HG02852 (cell line): ENCODE measurements around the gene SIRT5.

Experiments used
- ATAC-seq: cut with Tn5 transposase; IDR thresholded peaks from one replicate; pipeline ENCODE4 v1.9.1; 2021; ENCODE audit warnings: mild to moderate bottlenecking, moderate library complexity; ENCODE audit not compliant: unreplicated experiment

The SIRT5 gene

DNA sequence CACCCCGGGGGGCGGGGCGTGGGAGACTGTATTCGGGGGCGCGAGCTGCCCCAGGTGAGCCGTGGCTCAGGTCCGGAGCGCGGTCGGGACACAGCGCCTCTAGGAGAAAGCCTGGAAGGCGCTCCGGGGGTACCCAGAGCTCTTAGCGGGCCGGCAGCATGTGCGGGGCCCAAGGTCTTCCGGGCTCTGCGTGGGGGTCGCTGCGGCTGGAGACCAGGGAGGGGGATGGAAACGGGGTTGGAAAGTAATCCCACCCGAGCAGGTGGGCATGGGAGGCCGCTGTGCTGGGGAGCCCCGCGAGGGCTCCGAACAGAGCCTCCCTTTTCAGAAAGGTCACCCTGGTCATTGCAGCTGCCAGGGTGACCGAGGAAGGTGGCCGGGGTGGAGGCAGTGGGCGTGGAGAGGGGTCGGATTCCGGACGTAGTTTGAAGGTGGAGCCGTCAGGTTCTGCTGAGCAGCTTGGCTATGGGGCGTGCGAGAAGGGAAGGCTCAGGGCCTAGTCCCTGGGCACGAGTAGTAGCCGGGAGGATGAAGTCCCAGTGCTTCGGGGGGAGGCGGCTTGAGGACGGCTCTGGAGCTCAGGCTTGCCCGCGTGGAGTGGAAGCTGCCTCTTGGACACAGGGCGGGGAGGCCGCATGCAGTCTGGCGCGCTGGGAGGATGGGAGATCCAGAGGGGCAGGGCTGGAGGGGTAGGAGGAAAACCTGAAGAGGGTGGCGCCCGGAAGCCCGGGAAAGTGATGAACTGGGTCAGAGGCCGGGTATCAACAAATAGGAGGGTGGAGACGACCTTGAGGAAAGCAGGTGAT lies at the start of gene SIRT5:
Gene SIRT5 (plus strand): TSS at position 31 of the 806 bp plus-strand sequence. CDS start 9,510 bp downstream, outside the sequence.
- peak; percentile 77 for ATAC-seq

DNA sequence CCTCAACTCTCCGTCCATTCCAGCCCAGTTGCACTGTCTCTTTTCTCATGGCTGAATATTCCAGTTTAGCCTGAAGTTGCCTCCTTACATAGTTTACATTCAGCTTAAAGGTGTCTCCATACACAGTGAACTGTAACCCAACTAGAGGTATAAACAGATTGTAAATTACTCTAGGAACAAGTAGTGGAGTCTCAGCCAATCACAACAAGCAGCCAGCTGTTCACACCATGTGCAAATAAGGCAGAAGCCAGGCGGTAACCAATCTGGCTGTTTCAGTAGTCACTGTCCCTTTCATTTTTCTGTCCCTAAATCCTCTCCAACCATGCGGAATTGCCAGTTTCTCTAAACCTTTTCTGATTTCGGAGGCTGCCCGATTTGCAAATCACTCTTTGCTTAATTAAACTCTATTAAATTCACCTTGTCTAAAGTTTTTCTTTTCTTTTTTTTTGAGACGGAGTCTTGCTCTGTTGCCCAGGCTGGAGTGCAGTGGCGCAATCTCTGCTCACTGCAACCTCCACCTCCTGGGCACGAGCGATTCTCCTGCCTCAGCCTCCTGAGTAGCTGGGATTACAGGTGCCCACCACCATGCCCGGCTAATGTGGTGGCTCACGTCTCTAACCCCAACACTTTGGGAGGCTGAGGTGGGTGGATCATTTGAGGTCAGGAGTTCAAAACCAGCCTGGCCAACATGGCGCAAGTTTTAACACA lies 49.4 kb upstream of the SIRT5 start:
- no peak for ATAC-seq

DNA sequence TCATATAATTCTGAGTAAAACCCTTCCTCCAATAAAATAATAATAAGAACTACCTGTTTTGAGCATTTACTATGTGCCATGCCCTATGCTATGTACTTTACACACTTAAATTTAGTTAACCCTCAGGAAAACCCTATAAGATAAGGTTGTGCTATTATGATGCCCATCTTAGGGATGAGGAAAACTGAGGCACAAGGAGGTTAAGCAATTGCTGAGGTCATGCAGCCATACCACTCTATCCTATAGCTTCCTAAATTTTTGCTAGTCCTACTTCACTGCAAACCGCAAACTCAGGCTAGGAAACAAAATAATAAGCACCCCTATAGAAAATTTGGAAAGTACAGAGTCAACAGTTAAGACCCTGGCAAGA lies 48.1 kb upstream of the SIRT5 start:
- no peak for ATAC-seq

DNA sequence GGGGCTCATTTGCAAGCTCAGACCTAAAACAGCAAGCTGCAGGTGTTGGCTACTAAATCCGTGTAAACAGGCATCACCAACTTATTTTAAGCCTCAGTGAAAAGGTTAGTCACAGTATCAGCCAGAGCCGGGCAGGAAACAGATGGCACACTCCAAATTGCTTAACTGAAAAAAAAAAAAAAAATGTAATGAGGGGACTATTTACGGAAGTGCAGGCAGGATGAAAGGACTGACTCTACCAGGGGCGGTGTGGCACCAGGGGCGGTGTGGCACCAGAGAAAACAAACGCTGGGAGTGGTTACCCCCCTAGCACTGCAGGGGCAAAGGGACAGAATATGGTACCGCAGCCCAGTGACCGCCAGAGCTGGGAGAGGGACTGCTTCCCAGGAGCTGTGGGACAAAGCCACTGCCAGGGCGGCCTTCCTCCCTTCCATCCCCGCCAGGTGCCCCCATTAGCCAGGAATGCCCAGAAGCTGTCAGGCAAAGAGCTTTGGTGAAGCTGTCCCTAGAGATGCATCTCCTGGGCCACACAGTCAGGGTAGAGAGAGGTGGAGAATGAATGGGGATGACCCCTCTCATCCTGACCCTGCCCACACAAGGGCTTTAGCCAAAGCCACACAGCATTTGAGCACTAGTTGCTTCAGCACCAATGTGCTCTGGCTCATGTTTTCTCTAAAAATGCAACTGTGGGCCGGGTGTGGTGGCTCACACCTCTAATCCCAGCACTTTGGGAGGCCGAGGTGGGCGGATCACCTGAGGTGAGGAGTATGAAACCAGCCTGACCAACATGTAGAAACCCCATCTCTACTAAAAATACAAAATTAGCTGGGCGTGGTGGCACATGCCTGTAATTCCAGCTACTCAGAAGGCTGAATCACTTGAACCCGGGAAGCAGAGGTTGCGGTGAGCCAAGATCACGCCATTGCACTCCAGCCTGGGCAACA lies 47.4 kb upstream of the SIRT5 start:
- peak; percentile 75 for ATAC-seq

DNA sequence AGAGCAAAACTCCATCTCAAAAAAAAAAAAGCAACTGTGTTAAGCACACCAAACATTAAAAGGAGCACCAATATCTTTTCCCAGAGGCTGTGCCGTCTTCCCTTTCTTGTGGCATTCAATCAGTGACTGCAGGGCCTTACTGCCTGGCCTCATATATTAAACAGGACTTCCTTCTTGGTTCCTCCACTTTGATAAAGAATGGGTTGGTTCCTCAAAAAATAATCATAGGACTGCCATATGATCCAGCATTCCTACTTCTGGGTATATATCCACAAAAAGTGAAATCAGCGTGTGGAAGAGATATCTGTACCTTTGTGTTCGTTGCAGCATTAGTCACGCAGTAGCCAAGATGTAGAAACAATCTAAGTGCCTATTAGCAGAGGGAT lies 46.7 kb upstream of the SIRT5 start:
- ATAC-seq = no peak

GRCh38 chr6:13528232-13528631 lies 46.2 kb upstream of the SIRT5 start:
- ATAC-seq = no peak

DNA sequence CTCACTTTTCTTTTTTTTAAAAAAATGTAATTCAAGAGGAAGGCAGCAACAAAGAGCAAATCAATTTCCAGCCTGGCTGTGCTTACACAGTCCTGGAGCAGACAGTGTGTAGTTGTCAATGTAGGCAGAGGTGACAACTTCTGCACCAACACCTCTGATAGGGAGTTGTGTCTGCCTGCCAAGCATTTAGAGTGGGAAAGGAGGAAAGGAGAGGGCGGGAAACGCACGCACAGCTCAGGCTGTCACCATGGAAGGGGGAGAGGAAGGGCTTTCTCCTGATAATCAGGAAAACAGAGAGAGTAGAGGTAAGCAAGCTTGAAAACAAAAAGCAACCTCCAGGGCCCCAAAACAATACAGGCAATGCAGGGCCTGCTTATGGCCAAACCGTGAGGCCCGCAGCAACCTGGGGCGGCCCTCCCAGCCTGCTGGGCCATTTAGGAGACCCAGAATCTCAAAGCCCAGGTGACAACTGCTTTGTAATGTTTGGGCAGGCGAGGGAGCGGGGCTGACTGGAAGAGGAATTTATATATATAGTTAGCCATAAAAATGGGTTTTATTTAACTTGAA lies 45.5 kb upstream of the SIRT5 start:
- ATAC-seq = no peak

DNA sequence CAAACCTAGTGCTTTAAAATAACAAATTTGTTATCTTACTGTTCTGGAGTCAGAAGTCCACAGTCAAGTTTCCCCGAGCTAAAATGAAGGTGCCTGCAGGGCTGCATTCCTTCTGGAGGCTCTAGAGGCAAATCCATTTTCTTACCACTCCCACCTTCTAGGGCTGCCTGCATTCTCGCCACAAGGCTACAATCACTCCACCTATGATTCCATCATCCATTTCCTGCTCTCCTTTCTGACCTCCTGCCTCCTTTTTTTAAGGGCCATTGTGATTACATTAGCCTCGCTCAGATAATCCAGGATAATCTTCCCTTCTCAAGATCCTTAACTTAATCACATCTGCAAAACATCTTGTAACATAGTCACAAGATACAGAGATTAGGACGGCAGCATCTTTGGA lies 42.4 kb upstream of the SIRT5 start:
- no peak for ATAC-seq

GRCh38 chr6:13534536-13534935 lies 39.9 kb upstream of the SIRT5 start:
- ATAC-seq = no peak

DNA sequence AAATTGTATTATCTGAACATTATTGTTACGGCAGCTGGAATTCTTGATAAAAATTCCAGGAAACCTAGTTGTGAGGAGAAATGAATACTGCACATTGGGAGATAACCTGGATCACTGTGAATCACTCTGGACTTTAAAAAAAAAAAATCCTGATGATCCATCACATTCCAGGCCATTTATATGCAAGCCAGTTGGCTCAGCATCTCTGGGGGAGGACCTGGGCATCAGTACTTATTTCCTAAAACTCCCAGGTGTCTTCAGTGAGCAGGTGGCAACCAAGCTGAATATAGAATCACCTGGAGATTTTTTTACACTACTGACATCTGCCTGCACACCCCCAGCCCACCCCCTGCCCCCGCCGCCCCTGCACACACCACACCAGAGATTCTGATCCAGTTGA lies 39.1 kb upstream of the SIRT5 start:
- no peak for ATAC-seq

- ATAC-seq = no peak
Measured at GRCh38 chr6:13536796-13537526, 37.4 kb upstream of the SIRT5 start.

GRCh38 chr6:13537527-13537897 lies 36.9 kb upstream of the SIRT5 start:
- ATAC-seq = no peak

DNA sequence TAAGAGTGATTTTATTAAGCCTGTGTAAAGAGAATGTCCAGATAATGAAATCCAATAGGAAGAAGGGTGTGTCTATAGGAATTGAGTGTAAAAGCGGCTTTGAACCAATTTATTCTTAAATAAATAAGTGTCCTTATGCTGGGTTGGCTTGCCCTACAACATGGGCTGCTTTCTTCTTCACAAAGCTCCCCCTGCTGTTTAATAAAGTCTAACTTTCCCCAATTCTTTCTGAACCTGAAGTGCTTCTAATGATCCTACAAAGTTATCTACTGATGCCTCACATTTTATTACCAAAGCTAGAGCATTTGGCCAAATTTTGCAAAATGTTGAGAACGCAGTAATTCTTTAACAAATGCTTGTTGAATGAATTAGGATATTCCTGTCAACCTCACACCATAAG lies 36.3 kb upstream of the SIRT5 start:
- no peak for ATAC-seq

- no peak for ATAC-seq
Measured at GRCh38 chr6:13538600-13538999, 35.8 kb upstream of the SIRT5 start.

DNA sequence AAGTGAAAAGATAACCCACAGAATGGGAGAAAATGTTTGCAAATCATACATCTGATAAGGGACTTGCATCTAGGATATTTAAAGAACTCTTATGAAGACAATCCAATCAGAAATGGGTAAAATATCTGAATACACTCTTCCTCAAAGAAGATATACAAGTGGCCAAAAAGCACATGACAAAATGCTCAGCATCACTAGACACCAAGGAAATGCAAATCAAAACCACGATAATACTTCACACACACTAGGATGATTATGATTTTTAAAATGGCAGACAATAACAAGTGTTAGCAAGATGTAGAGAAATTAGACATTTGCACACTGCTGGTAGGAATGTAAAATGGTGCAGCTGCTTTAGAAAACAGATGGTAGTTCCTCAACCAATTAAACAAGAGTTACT lies 34.8 kb upstream of the SIRT5 start:
- ATAC-seq = no peak

GRCh38 chr6:13541496-13541895 lies 32.9 kb upstream of the SIRT5 start:
- ATAC-seq = no peak

GRCh38 chr6:13544454-13545186 lies 29.8 kb upstream of the SIRT5 start:
- ATAC-seq = no peak

GRCh38 chr6:13545885-13546284 lies 28.5 kb upstream of the SIRT5 start:
- ATAC-seq = no peak

DNA sequence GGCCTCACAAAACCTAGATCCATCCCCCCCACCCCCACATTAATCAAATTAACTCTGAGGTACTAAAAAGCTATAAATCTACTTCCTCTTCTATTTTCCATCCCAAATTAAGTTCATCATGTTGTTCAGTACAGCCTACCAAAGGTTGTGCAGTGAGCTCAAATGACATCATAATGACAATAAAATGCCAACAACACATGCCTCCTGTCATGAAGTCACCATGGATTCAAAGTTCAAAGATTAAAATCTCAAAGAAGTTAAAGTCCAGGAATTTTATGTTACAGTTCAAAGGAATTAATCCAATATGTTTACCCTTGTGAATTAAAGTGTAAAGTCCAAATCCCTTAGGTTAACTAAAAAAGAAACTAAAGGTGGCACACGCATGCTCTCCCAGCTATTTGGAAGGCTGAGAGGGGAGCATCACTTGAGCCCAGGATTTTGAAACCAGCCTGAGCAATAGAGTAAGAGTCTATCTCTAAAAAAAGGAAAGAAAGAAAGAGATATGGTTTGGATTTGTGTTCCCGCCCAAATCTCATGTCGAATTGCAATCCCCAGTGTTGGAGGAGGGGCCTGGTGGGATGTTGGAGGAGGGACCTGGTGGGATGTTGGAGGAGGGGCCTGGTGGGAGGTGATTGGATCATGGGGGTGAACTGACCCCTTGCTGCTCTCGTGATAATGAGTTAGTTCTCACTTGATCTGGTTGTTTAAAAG lies 25.7 kb upstream of the SIRT5 start:
- ATAC-seq = no peak
